GM12873 (cell line): ENCODE data around the gene SLC4A1AP.

Source experiments
- CTCF ChIP-seq: IDR thresholded peaks from 2 replicates; pipeline ENCODE4 v1.5.1; 2012; ENCODE audit warnings: low read depth, mild to moderate bottlenecking, moderate library complexity, low read length, control low read depth; ENCODE audit not compliant: insufficient read depth; ENCODE audit errors: missing control alignments

The SLC4A1AP gene

GRCh38 chr2:27728081-27728858 is 64.6 kb downstream of the SLC4A1AP start:
- no peak for TF ChIP-seq CTCF

DNA sequence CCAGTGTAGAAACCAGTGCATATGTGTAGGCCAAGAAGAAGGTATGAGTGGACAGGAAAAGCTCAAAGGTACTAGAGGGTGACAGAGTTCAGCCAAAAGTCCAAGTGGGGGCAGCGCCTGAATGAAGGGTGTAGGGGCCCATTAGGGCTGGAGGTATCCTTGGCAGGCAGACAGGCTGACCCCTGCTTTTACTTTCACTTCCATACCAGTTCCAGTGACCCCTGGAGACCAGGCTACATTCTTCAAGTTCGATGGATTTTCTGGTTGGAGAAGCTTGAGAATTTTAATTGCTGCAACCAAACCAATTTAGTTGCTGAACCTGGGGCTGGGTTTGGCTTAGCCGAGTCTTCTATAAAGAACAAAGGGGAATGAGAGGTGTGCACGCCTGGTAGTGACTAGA is 65.5 kb downstream of the SLC4A1AP start:
- TF ChIP-seq CTCF = no peak

DNA sequence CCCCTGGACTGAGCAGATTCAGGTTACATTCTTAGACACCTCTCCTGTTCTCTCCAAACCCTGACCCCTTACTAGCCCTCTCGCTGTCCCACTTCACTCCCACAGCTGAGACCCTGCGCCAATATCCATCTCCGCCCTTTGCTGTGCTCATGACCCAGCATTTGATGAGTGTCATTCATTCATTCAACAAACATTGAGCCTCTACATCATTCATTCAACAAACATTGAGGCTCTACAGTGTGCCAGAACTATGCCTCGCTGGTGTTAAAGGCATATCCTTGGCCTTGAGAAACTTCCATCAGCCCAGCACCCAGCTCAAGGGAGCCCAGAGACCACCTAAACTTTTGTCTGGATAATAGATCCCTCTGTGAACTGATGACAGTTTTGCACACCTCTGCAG is 65.9 kb downstream of the SLC4A1AP start:
- TF ChIP-seq CTCF = no peak

DNA sequence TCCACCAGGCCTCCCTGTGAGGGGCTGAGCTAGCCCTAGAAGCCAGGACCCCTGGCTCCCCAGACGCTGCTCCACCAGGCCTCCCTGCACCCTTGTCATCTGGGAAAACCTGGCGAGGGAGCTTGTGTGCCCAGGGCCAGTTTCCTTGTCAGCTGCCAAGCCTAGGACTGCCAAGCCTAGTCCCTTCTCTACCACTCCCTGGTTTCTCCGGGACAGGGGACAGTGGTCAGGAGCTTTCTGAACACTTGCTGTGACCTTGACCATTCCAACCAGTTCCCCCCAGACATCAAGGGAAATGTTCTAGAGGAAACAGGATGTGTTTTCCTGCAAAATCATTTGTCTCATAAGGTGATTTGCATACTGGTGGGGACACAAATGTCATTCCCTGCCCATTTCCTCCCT is 66.6 kb downstream of the SLC4A1AP start:
- TF ChIP-seq CTCF = no peak

- no peak for TF ChIP-seq CTCF
Measured at GRCh38 chr2:27730980-27731691, 67.4 kb downstream of the SLC4A1AP start.

DNA sequence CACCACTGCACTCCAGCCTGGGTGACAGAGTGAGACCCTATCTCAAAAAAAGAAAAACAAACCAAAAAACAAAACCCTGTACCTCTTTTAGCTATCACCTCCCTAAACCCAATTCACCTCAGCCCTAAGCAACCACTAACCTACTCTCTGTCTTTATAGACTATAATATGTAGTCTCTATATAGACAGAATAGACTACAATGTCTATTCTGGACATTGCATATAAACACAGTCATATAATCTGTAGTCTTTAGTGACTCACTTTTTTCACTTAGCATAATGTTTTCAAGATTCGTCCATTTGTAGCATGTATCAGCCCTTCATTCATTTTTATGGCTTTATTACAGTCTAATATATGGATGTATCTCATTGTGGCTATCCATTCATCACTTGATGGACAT is 70.6 kb downstream of the SLC4A1AP start:
- no peak for TF ChIP-seq CTCF

DNA sequence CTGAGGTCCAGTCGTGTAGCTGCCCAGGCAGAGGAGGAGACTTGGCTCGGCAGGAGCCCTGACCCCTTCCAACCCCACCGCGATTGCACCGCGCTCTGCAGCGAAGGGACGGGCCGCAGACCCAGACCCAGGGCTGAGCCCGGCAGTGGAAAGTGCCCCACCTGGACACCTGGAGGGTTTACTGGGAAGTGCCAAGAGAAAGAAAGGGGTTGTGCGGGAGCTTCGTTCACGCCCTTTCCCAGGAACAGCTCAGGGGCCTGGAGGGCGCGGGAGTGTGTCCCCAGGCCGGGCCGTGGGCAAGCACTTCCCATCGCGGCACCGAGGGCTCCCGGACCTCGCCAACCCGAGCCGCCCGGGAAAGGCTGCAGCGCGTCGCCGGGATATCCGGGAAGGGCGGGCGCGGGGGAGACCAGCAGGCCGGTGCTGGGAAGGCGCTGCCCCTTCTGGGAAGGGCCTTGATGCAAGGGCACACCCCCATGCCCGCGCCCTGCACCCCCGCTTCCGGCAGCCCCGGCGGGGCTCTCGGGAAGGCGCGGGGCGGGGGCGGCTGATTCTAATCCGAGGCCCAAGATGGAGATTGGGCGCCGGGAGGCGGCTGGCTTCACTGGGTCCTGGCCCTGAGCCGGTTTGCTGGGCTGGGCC is 71.7 kb downstream of the SLC4A1AP start:
- no peak for TF ChIP-seq CTCF
